Activated naive CD8-positive, alpha-beta T cell (primary cell): ENCODE data around the gene ZNF277.
A peak's percentile ranks its signal among the peaks of the same experiment; 100 is the strongest.

Source experiments
- H3K27ac Mint-ChIP-seq: one replicate; pipeline ENCODE4 v1.8.0; 2021; ENCODE audit warnings: mixed read lengths
- H3K27me3 Mint-ChIP-seq: one replicate; pipeline ENCODE4 v1.8.0; 2021; ENCODE audit warnings: mixed read lengths
- H3K36me3 Mint-ChIP-seq: one replicate; pipeline ENCODE4 v1.8.0; 2021; ENCODE audit warnings: mixed read lengths
- H3K4me1 Mint-ChIP-seq: one replicate; pipeline ENCODE4 v1.8.0; 2021; ENCODE audit warnings: low read depth, mixed read lengths
- H3K4me3 Mint-ChIP-seq: one replicate; pipeline ENCODE4 v1.8.0; 2021; ENCODE audit warnings: mild to moderate bottlenecking, mixed read lengths
- H3K9me3 Mint-ChIP-seq: one replicate; pipeline ENCODE4 v1.8.0; 2021; ENCODE audit warnings: low read depth, mixed read lengths

Gene ZNF277

GRCh38 chr7:112195717-112196116 is 10.8 kb upstream of the ZNF277 start:
- Mint-ChIP-seq H3K27ac (no peak overlapping the region), H3K27me3 (peaks cover 27% of the 10 kb centered on the region), H3K4me1 (peaks cover 4% of the 10 kb centered on the region), H3K4me3 (no peak overlapping the region), H3K36me3 (no peaks in the 10 kb centered on the region), H3K9me3 (no peaks in the 10 kb centered on the region)

GRCh38 chr7:112197322-112197721 is 9.2 kb upstream of the ZNF277 start:
- H3K9me3 Mint-ChIP-seq = no peaks in the 10 kb centered on the region
- no peaks in the 10 kb centered on the region for H3K36me3 Mint-ChIP-seq
- no peak overlapping the region for H3K4me3 Mint-ChIP-seq
- peaks cover 42% of the 10 kb centered on the region for H3K27me3 Mint-ChIP-seq
- peaks cover 3% of the 10 kb centered on the region for H3K4me1 Mint-ChIP-seq
- no peak overlapping the region for H3K27ac Mint-ChIP-seq

- Mint-ChIP-seq H3K4me1 (peaks cover 10% of the 10 kb centered on the region), H3K36me3 (no peaks in the 10 kb centered on the region), H3K27me3 (peaks cover 48% of the 10 kb centered on the region), H3K4me3 (no peak overlapping the region), H3K27ac (no peak overlapping the region), H3K9me3 (no peaks in the 10 kb centered on the region)
Measured at GRCh38 chr7:112199035-112199655, 7.3 kb upstream of the ZNF277 start.

GRCh38 chr7:112199672-112200071 is 6.8 kb upstream of the ZNF277 start:
- H3K4me1 Mint-ChIP-seq = peaks cover 15% of the 10 kb centered on the region
- no peak overlapping the region for H3K27ac Mint-ChIP-seq
- no peaks in the 10 kb centered on the region for H3K9me3 Mint-ChIP-seq
- H3K36me3 Mint-ChIP-seq = no peaks in the 10 kb centered on the region
- peaks cover 49% of the 10 kb centered on the region for H3K27me3 Mint-ChIP-seq
- no peak overlapping the region for H3K4me3 Mint-ChIP-seq

- H3K27ac Mint-ChIP-seq = no peak overlapping the region
- H3K4me3 Mint-ChIP-seq = no peak overlapping the region
Measured at GRCh38 chr7:112201411-112201810, 5.1 kb upstream of the ZNF277 start.

GRCh38 chr7:112201839-112202238 is 4.7 kb upstream of the ZNF277 start:
- Mint-ChIP-seq H3K36me3 (no peaks in the 10 kb centered on the region), H3K9me3 (no peaks in the 10 kb centered on the region), H3K4me3 (no peak overlapping the region), H3K27me3 (peaks cover 47% of the 10 kb centered on the region), H3K27ac (no peak overlapping the region), H3K4me1 (peaks cover 21% of the 10 kb centered on the region)

More at GRCh38 chr7:112201411-112201810, 5.1 kb upstream of the ZNF277 start:
- Mint-ChIP-seq H3K9me3 (no peaks in the 10 kb centered on the region), H3K4me1 (peaks cover 21% of the 10 kb centered on the region), H3K27me3 (peaks cover 48% of the 10 kb centered on the region), H3K36me3 (no peaks in the 10 kb centered on the region)

- peak overlapping the region; percentile 34 for H3K4me3 Mint-ChIP-seq
- H3K27me3 Mint-ChIP-seq = peaks cover 39% of the 10 kb centered on the region
- peaks cover 30% of the 10 kb centered on the region for H3K4me1 Mint-ChIP-seq
- H3K36me3 Mint-ChIP-seq = no peaks in the 10 kb centered on the region
- H3K27ac Mint-ChIP-seq = no peak overlapping the region
- no peaks in the 10 kb centered on the region for H3K9me3 Mint-ChIP-seq
Measured at GRCh38 chr7:112202816-112203215, 3.7 kb upstream of the ZNF277 start.

GRCh38 chr7:112203365-112203739 is 3.1 kb upstream of the ZNF277 start:
- H3K27ac Mint-ChIP-seq = no peak overlapping the region
- peaks cover 32% of the 10 kb centered on the region for H3K4me1 Mint-ChIP-seq
- H3K4me3 Mint-ChIP-seq = no peak overlapping the region
- H3K9me3 Mint-ChIP-seq = no peaks in the 10 kb centered on the region
- no peaks in the 10 kb centered on the region for H3K36me3 Mint-ChIP-seq
- peaks cover 38% of the 10 kb centered on the region for H3K27me3 Mint-ChIP-seq

- Mint-ChIP-seq H3K4me1 (peaks cover 37% of the 10 kb centered on the region), H3K36me3 (peaks cover 2% of the 10 kb centered on the region), H3K4me3 (peak overlapping the region; percentile 99), H3K9me3 (no peaks in the 10 kb centered on the region), H3K27me3 (peaks cover 29% of the 10 kb centered on the region), H3K27ac (peak overlapping the region; percentile 22)
Measured at GRCh38 chr7:112204499-112205342, 1.8 kb upstream of the ZNF277 start.

- peak overlapping the region; percentile 22 for H3K27ac Mint-ChIP-seq
- H3K4me3 Mint-ChIP-seq = peak overlapping the region; percentile 99
Measured at GRCh38 chr7:112205343-112206237, 905 bp upstream of the ZNF277 start.

GRCh38 chr7:112206991-112207592 is 597 bp downstream of the ZNF277 start:
- Mint-ChIP-seq H3K36me3 (peaks cover 5% of the 10 kb centered on the region), H3K9me3 (no peaks in the 10 kb centered on the region)

More at GRCh38 chr7:112205343-112206237, 905 bp upstream of the ZNF277 start:
- peaks cover 38% of the 10 kb centered on the region for H3K4me1 Mint-ChIP-seq
- no peaks in the 10 kb centered on the region for H3K9me3 Mint-ChIP-seq
- peaks cover 25% of the 10 kb centered on the region for H3K27me3 Mint-ChIP-seq
- peaks cover 2% of the 10 kb centered on the region for H3K36me3 Mint-ChIP-seq

GRCh38 chr7:112207765-112208164 is 1.3 kb downstream of the ZNF277 start:
- H3K27me3 Mint-ChIP-seq = peaks cover 9% of the 10 kb centered on the region
- peaks cover 5% of the 10 kb centered on the region for H3K36me3 Mint-ChIP-seq
- H3K4me1 Mint-ChIP-seq = peaks cover 49% of the 10 kb centered on the region
- H3K9me3 Mint-ChIP-seq = no peaks in the 10 kb centered on the region
- no peak overlapping the region for H3K27ac Mint-ChIP-seq
- H3K4me3 Mint-ChIP-seq = peak overlapping the region; percentile 99

More at GRCh38 chr7:112206991-112207592, 597 bp downstream of the ZNF277 start:
- Mint-ChIP-seq H3K27ac (peak overlapping the region; percentile 85), H3K27me3 (peaks cover 11% of the 10 kb centered on the region), H3K4me3 (peak overlapping the region; percentile 99), H3K4me1 (peaks cover 48% of the 10 kb centered on the region)

- Mint-ChIP-seq H3K4me3 (no peak overlapping the region), H3K36me3 (peaks cover 8% of the 10 kb centered on the region), H3K27me3 (no peaks in the 10 kb centered on the region), H3K4me1 (peaks cover 47% of the 10 kb centered on the region), H3K9me3 (no peaks in the 10 kb centered on the region), H3K27ac (no peak overlapping the region)
Measured at GRCh38 chr7:112211348-112211907, 4.9 kb downstream of the ZNF277 start.

- Mint-ChIP-seq H3K27ac (no peak overlapping the region), H3K4me1 (peaks cover 43% of the 10 kb centered on the region), H3K36me3 (peaks cover 8% of the 10 kb centered on the region), H3K27me3 (no peaks in the 10 kb centered on the region), H3K4me3 (no peak overlapping the region), H3K9me3 (no peaks in the 10 kb centered on the region)
Measured at GRCh38 chr7:112212571-112212970, 6.1 kb downstream of the ZNF277 start.
